Liver (tissue), 9 donors: Measurements from ENCODE around the gene OR6Q1. TPM values are rescaled to one million over a fixed set of nuclear protein-coding genes. Genes with fewer than 3 reads are reported as not detected.

Experiments
- DNase-seq: peaks from one replicate; pipeline ENCODE4 v3.0.0-alpha.2; 2017; ENCODE audit warnings: low spot score
- H3K27ac ChIP-seq, 2 donors: one replicate each; pipeline ENCODE4 v1.7.0; 2013; ENCODE audit warnings: inconsistent platforms in 2 of 2, low read length in 2 of 2, control low read depth in 1 of 2, low read depth in 1 of 2, mild to moderate bottlenecking in 1 of 2
- H3K27me3 ChIP-seq, 4 donors: one replicate each; pipeline versions ENCODE4 v1.6.1 to v1.7.0; 2013; ENCODE audit warnings: low read length in 3 of 4, inconsistent platforms in 1 of 4, mild to moderate bottlenecking in 1 of 4, moderate library complexity in 1 of 4; ENCODE audit not compliant: control insufficient read depth in 4 of 4, insufficient read depth in 4 of 4
- H3K36me3 ChIP-seq, 4 donors: one replicate each; pipeline versions ENCODE4 v1.6.1 to v1.7.0; 2013; ENCODE audit warnings: low read length in 3 of 4, mild to moderate bottlenecking in 3 of 4, low read depth in 1 of 4, moderate library complexity in 1 of 4; ENCODE audit not compliant: control insufficient read depth in 4 of 4, insufficient read depth in 3 of 4
- H3K4me1 ChIP-seq, 4 donors: one replicate each; pipeline versions ENCODE4 v1.6.1 to v1.7.0; 2013; ENCODE audit warnings: low read length in 3 of 4, mild to moderate bottlenecking in 3 of 4, moderate library complexity in 1 of 4; ENCODE audit not compliant: control insufficient read depth in 4 of 4, insufficient read depth in 4 of 4
- H3K4me3 ChIP-seq, 3 donors: one replicate each; pipeline versions ENCODE4 v1.6.1 to v1.7.0; 2013; ENCODE audit warnings: low read length in 3 of 3, control low read depth in 1 of 3, low read depth in 1 of 3, mild to moderate bottlenecking in 1 of 3
- H3K9ac ChIP-seq, 2 donors: one replicate each; pipeline ENCODE4 v1.7.0; 2013; ENCODE audit warnings: low read length in 2 of 2, mild to moderate bottlenecking in 2 of 2, moderate library complexity in 2 of 2, control low read depth in 1 of 2, low read depth in 1 of 2
- H3K9me3 ChIP-seq, 4 donors: one replicate each; pipeline versions ENCODE4 v1.6.1 to v1.7.0; 2013; ENCODE audit warnings: low read length in 3 of 4; ENCODE audit not compliant: control insufficient read depth in 4 of 4
- ATF3 ChIP-seq: IDR thresholded peaks from 2 replicates; pipeline ENCODE4 v1.6.1; 2016; ENCODE audit warnings: antibody characterized with exemption
- EGR1 ChIP-seq, 2 donors: IDR thresholded peaks; 2 replicates each; pipeline ENCODE4 v1.6.1; 2016 to 2018; ENCODE audit warnings: antibody characterized with exemption in 2 of 2, low read depth in 2 of 2
- FOXA1 ChIP-seq: IDR thresholded peaks from 2 replicates; pipeline ENCODE4 v1.6.1; 2016; ENCODE audit warnings: antibody characterized with exemption
- FOXA2 ChIP-seq: IDR thresholded peaks from 2 replicates; pipeline ENCODE4 v1.6.1; 2016; ENCODE audit warnings: antibody characterized with exemption
- HNF4A ChIP-seq, 2 donors: conservative IDR thresholded peaks; 2 replicates each; pipeline ENCODE4 v1.6.1; 2016; ENCODE audit warnings: antibody characterized with exemption in 2 of 2, mild to moderate bottlenecking in 2 of 2
- HNF4G ChIP-seq: IDR thresholded peaks from 2 replicates; pipeline ENCODE4 v1.6.1; 2016; ENCODE audit warnings: antibody characterized with exemption
- RAD21 ChIP-seq, 2 donors: IDR thresholded peaks; 2 replicates each; pipeline ENCODE4 v1.6.1; 2016; ENCODE audit warnings: antibody characterized with exemption in 2 of 2, mild to moderate bottlenecking in 2 of 2
- REST ChIP-seq: IDR thresholded peaks from 2 replicates; pipeline ENCODE4 v1.6.1; 2016; ENCODE audit warnings: antibody characterized with exemption, mild to moderate bottlenecking
- RXRA ChIP-seq, 2 donors: IDR thresholded peaks; 2 replicates each; pipeline ENCODE4 v1.6.1; 2017 to 2018; ENCODE audit warnings: antibody characterized with exemption in 2 of 2, mild to moderate bottlenecking in 1 of 2
- SP1 ChIP-seq: IDR thresholded peaks from 2 replicates; pipeline ENCODE4 v1.6.1; 2018; ENCODE audit warnings: antibody characterized with exemption, mild to moderate bottlenecking
- TAF1 ChIP-seq: conservative IDR thresholded peaks from 2 replicates; pipeline ENCODE4 v1.6.1; 2016; ENCODE audit warnings: antibody characterized with exemption, mild to moderate bottlenecking
- YY1 ChIP-seq: IDR thresholded peaks from 2 replicates; pipeline ENCODE4 v1.6.1; 2016; ENCODE audit warnings: antibody characterized with exemption, mild to moderate bottlenecking
- ZBTB33 ChIP-seq: IDR thresholded peaks from 2 replicates; pipeline ENCODE4 v1.6.1; 2016; ENCODE audit warnings: antibody characterized with exemption
- WGBS: extraction: QIAGEN DNeasy Blood & Tissue Kit; methylation state at CpG from one replicate; pipeline ENCODE4 v1.1.7; 2013; 5-methylcytosine and 5-hydroxymethylcytosine counted together
- polyA plus RNA-seq, 2 donors: library from polyadenylated mRNA; stranded (reverse) in 1 of 2; unstranded in 1 of 2; fragments of 200-250 nt in 1 of 2; fragments of >200 nt in 1 of 2; fragmentation: Nextera tagmentation in 1 of 2; extraction: Ambion mirVana in 1 of 2; gene quantifications; one replicate each; pipeline versions ENCODE4 v1.2.1 to v1.2.3, GENCODE V29; 2013 to 2015
- total RNA-seq, 2 donors: library from RNA; depleted of rRNA; stranded (reverse); fragments of >200 nt; gene quantifications; one replicate each; pipeline ENCODE4 v1.2.3, GENCODE V29; 2014
- donor health status: healthy.
- donor health status: healthy.
- donor health status: healthy.
- donor health status: healthy.
- donor health status: healthy.

Gene OR6Q1
- total and polyA plus RNA-seq, 4 donors = not detected

GRCh38 chr11:58060535-58060934 lies 29.8 kb downstream of the OR6Q1 start:
- WGBS = 77% methylated on average over 3 of the region's 3 CpGs
- DNase-seq = no peak
- H3K4me3 ChIP-seq = no peak overlapping the region
- no peak for TF ChIP-seq HNF4G
- no peak for TF ChIP-seq YY1
- no peak for TF ChIP-seq EGR1 (IDR thresholded peaks at IDR 0.05; ENCODE audit: low read depth in 2 of 2)
- TF ChIP-seq FOXA1 = no peak
- no peak for TF ChIP-seq SP1
- no peak for TF ChIP-seq TAF1
- TF ChIP-seq ATF3 = no peak
- no peaks in the 10 kb centered on the region for H3K27me3 ChIP-seq
- H3K9me3 ChIP-seq = no peaks in the 10 kb centered on the region
- no peaks in the 10 kb centered on the region for H3K4me1 ChIP-seq
- no peak overlapping the region for H3K9ac ChIP-seq
- no peaks in the 10 kb centered on the region for H3K36me3 ChIP-seq
- no peak overlapping the region for H3K27ac ChIP-seq

- no peak for DNase-seq
These were observed 30.4 kb downstream of the OR6Q1 start for GRCh38 chr11:58060939-58061672.

More at GRCh38 chr11:58060939-58061672, 30.4 kb downstream of the OR6Q1 start:
- no peak overlapping the region for H3K27ac ChIP-seq
- no peak overlapping the region for H3K4me3 ChIP-seq
- no peak for TF ChIP-seq RXRA (IDR thresholded peaks at IDR 0.05)
- TF ChIP-seq ZBTB33 = no peak
- no peak for TF ChIP-seq TAF1
- TF ChIP-seq RAD21 (IDR thresholded peaks at IDR 0.05) = no peak
- no peak for TF ChIP-seq ATF3
- no peak for TF ChIP-seq FOXA1
- no peak for TF ChIP-seq YY1
- no peak for TF ChIP-seq FOXA2
- TF ChIP-seq REST = no peak
- TF ChIP-seq HNF4A (conservative IDR thresholded peaks at IDR 0.05) = no peak
- no peaks in the 10 kb centered on the region for H3K9me3 ChIP-seq
- H3K9ac ChIP-seq = no peak overlapping the region
- H3K36me3 ChIP-seq = no peaks in the 10 kb centered on the region
- no peaks in the 10 kb centered on the region for H3K27me3 ChIP-seq
- no peaks in the 10 kb centered on the region for H3K4me1 ChIP-seq
- 45% methylated on average over 6 of the region's 6 CpGs for WGBS
